Amniotic stem cell (primary cell): ENCODE results near the gene WAPL.
A peak's percentile ranks its signal among the peaks of the same experiment; 100 is the strongest.

Source experiments
- DNase-seq: peaks from one replicate; lab custom pipeline; 2025; lab: John Stamatoyannopoulos, UW

The WAPL gene

DNA sequence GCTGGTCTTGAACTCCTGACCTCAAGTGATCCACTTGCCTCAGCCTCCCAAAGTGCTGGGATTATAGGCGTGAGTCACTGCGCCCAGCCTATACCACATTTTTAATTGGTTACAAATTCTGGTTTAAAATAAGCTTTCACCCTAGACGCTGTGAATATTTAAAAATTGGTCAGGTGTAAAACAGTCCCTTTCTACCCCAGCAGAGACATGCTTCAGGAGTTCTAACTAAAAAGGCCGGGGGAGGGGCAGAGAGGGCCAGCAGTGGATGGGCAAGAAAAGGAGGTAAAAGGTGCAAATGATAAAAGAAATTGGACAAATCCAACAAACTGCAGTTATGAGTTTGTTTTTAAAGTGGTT is 70.0 kb downstream of the WAPL start:
- no peak for DNase-seq

DNA sequence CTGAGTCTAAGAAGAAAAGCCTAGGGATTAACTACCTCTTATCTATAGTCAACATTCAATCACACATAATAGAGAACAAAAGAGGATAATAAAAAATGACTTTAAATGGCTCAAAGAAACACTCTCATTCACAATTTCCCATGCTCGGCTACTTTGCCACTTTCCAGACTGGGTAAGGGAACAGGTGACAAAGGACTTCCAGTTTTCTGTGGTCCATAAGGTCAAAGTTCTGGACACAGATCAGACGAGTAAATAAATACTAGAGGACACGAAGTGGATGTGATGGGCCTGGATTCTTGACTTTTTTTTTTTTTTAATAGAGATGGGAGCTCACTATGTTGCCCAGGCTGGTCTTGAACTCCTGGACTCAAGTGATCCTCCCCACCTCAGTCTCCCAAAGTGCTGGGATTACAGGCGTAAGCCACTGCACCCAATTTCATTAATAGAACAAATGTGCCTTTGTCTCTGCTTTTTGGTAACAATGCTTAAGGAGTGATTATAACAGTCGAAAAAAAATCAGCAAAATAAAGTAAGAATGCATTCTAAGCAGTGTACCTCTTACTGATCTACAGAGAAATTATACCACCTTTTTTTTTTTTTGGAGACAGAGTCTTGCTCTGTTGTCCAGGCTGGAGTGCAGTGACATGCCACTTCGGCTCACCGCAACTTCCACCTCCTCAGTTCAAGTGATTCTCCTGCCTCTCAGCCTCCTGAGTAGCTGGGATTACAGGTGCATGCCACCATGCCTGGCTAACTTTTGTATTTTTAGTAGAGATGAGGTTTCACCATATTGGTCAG is 70.6 kb downstream of the WAPL start:
- DNase-seq = no peak

DNA sequence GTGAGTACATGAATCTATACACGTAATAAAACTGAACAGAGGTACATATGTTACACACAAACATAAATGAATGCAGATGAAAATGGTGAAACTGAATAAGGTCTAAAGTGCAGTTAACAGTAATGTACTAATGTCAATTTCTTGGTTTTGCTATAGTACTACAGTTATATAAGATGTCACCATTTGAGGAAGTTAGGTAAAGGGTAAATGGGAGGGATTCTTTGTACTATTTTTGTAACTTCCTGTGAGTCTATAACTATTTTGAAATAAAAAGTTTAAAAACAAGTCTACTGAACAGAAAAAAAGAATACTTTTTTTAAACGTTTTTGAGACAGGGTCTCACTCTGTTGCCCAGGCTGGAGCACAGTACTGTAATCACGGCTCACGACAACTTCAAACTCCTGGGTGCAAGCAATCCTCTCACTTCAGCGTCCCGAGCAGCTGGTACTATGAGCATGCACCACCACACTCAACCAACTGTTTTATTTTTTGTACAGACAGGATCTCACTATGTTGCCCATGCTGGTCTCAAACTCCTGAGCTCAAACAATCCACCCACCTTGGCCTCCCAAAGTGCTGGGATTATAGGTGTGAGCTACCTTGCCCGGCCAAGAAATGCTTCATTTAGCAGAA is 71.5 kb downstream of the WAPL start:
- DNase-seq = no peak

DNA sequence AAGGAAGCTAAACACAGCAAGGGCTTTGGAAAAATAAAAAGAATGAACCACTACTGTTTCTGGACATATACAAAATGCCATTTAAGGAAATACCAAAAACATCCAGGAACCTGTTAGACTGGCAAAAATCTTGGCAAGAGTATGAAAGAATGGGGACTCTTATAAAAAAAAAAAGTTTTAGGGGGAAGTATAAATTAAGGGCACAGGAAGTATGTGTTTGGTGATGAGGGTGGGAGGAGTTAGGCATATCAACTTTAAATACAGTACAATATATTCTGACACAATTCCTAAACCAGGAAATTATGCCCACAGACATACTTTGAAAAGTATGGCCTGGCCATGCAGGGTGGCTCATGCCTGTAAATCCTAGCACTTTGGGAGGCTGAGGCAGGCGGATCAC is 74.2 kb downstream of the WAPL start:
- no peak for DNase-seq

DNA sequence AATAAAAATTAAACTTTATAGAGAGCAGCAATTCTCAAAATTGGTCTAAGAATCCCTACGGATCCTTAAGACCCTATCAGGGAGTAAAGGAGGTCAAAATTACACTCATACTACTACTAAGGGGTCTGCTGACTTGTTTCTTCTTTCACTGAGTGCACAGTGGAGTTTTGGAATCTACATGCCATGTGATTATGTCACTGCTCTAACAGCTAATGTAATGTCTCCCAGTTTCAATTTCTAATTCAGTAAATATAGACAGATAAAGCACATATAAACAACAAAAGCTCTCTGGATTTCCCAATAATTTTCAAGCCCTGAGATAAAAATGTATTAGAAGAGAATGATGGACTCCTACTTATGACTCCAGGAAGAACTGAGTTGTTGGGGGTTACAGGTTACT is 74.6 kb downstream of the WAPL start:
- DNase-seq = no peak

DNA sequence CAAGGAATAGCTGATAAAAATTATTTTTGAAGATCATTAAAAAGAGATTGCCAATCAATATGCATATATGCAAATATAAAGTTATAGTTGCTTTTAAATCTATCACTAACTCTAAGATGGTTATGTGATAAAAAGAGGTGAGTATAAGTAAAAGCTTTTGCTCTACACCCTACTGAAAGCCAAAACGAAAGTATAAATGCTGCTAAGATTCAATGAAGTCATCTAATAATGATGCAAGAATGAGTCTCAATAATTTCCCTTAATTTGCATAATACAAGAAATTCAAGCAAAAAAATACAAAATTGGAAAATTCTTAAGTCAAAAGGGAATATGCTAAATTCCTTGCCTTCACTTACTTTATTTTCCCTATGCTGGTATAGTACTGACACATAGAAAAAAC is 75.2 kb downstream of the WAPL start:
- DNase-seq = no peak

DNA sequence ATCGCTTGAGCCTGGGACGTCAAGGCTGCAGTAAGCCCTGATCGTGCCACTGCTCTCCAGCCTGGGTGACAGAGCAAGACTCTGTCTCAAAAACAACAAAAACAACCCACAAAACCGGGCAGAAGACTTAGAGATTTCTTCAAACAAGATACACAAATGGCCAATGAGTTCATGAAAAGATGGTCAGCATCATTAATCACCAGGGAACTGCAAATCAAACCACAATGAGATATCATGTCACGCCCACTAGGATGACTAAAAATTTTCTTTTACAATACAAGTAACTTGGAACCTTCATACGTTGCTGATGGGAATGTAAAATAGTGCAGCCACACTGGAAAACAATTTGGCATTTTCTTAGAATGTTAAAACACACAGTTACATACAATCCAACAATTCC is 77.7 kb downstream of the WAPL start:
- no peak for DNase-seq

DNA sequence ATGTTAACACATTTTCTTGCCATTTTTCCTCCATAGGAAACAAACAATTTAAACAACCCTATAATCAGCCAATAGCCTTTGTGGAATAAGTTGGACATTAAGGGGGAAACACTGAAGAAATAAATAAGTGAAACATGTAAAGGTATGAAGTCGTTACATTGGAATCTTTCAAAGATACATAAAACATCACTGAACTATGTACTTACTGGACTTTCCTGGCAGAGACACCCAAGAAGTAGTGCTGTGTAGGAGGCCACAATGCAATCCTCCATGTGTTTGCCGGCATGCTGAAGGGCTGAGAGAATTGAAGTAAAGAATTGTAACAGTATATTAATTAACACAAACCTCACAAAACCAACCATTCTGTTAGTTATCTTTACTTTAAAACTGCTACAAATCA is 78.5 kb downstream of the WAPL start:
- no peak for DNase-seq

DNA sequence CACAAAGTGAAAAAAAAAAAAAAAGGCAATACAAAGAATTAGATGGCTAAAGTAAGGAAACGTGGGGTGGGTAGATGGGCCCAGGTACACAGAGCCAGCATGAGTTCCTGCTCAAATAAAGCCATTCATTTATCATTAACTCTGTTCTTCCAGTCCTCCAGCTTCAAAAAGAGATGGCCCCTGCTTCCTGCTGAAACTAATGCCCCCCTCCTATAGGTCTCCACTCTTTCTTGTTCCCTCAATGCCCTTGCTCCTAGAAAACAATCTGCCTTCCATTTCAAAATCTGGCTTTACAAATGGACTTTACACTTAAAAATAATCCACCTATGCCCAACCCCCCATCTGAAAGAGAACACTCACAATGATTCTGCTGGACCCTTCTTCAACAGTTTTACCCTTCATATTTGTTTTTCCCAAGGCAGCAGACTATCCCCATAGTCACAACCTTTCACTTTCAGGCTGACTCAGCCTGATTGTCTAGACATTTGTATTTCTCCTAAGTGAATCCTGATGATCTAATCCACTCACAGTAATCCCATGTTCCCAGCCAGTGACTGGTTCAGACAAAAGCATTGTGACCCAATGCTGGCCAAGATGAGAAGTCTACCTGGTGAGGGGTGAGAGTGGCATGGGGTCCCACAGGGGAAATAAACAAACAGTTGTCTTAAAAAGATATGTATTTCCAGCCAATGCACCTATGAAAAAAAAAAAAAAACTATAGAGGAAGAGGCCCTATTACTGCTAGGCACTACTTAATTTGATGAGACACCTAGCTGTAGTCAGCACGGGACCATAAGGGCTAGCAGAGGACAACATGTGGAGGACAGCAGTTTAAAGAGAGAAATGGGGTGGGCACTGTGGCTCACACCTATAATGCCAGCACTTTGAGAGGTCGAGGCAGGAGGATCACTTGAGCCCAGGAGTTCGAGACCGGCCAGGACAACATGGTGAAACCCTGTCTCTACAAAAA is 80.4 kb downstream of the WAPL start:
- DNase-seq = no peak

DNA sequence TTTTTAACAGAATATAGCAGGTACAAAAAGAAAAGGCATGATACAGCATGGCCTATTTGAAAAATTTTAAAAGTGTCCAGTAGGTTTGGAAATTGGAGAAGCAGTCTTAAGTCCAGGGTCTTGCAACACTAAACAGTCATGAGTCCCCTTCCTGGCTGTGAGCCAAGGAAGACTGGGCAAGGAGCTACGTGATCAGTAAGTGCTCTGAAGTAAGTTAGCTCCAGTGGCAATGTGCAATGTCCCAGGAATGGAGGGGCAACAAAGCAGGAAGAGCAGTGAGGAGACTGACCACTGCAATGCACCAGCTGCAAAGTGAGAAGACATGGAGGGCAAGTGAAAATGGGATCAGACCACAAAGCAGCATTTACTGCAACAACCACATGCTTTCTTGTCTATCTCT is 82.0 kb downstream of the WAPL start:
- peak; percentile 25 for DNase-seq

DNA sequence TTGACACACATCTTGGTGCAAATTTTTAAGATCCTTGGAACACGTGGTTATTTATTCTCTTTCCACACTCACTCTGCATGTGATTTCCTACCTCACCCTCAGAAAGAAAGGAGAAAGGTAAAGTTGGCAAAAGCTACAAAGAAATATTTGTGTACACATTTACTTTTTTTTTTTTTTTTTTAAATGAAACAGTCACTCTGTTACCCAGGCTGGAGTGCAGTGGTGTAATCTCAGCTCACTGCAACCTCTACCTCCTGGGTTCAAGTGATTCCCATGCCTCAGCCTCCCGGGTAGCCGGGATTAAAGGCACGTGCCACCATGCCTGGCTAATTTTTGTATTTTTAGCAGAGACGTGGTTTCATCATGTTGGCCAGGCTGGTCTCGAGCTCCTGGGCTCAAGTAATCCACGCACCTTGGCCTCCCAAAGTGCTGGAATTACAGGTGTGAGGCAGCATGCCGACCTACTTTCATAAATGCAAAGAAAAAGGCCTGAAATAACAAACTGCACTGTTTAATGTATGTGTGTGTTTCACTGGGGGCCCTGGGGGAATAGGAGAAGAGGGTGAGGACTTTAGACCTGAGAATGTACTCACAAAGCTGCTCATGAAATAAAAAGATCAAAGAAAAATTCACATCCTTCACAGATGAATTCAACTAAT is 83.4 kb downstream of the WAPL start:
- no peak for DNase-seq

DNA sequence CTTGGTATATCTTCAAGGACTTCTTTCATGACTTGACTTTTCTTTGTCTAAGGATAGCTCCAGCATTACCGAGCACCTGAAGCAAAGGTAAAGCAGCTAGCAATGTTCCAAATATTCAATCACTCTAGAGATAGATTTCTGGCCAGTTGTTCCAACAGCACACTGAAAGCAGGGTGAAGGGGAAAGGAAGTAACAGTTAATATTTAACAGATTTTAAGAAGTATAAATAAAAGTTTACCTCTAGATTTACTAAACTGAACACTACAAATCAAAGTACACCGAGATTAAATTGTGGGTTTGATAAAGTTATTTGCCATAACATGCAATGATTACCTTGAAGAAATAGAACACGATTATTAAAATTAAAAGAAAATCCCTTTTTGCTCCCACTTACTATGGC is 84.1 kb downstream of the WAPL start:
- DNase-seq = no peak

DNA sequence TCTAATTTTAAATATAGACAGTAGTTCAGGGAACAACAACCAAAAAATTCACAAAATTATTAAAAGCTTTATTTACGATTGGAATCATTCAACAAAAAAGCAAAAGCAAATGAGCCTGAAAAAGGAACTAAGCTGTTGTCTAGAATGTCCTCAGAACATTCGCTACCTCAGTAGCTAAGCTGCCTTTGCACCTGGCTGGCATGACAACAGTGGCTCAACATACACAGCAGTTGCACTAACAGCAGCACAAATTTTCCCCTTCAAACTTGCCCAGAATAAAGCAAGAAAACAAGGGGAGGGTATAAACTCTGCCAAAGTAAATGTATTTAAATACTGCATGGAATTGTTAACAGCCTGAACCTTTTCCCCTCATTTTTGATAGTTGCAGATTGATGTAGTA is 84.6 kb downstream of the WAPL start:
- no peak for DNase-seq

DNA sequence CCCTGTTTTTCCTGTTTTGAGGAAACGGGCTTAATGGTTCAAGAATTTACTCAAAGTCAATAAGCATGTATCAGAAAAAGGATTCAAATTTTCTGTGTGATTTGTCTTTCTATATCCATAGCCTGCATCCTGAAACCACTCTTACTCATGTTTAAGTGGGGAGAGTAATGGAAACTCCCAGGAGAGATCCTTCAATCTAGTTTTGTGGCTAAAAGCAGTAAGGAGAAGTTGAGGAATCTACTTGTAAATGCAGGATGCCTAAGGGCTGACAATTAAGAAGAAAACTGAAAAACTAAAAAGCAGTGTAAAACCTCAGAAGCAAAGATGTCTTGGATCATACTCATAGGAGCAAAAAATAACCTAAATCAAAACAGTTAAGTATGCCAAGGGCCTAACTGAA is 86.9 kb downstream of the WAPL start:
- DNase-seq = no peak

DNA sequence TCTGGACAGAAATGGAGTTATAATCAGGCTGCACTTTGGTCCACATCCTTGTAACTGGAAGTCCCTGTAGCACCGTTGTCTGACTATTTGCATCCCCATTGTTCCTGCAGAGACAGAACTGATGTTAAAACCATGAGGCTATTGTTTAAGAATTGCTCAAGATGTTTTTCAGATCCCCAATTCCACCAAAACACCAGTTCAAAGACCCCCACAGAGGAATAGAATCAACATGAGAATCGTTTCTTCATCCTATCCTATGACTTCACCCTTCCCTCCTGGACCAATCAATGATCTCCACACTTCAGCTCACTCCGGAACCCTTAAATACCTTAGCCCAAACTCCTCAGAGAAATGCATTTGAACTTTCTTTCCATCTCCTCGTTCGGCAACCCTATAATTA is 97.9 kb downstream of the WAPL start:
- DNase-seq = no peak

DNA sequence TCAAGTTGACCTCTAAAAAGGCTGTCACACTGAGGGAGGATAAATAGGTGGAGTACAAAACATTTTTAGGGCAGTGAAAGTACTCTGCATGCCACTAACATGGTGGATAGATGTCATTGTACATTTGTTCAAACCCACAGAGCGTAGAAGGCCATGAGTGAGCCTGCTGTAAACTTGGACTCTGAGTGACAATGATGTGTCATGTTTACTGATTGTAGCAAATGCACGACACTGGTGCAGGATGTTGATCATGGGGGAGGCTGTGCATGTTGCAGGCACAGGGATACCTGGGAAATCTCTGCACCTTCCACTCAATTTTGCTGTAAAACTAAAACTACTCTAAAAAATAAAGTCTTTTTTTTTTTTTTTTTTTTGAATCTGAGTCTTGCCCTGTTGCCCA is 102.5 kb downstream of the WAPL start:
- DNase-seq = no peak

DNA sequence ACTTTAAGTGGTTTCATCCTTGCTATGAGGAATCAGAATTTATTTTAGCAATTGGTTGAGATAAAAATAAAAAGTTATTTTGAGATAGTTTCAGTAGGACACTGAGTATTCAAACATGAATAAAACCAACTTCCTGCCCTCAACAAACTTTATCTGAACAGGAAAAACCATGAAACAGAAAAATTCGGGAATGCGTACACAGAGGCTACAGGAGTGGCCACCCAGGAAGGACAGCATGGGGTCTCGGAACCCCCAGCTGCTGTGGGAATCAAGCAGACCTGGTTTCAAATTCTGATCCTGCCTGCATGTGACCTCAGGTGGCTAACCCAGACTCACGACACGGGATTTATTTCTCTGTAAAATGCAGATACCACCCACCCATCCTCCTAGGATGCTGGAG is 106.0 kb downstream of the WAPL start:
- DNase-seq = no peak

DNA sequence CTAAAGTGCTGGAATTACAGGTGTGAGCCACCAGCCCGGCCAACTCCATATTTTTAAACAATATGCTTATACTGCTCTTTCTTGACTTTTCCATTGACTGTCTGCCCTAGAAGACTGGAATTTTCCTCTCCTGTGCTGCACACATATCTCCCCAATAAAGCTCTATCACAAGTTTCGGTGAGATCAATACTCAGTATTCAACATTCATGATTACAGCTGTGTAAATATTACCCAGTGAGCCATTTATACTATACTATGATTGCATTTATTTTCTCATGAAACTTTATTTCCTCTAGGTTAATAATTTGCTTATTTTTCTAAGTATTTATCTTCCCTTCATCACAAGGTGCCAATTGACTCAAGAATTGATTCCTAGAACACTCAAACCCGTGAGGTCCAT is 106.5 kb downstream of the WAPL start:
- no peak for DNase-seq

DNA sequence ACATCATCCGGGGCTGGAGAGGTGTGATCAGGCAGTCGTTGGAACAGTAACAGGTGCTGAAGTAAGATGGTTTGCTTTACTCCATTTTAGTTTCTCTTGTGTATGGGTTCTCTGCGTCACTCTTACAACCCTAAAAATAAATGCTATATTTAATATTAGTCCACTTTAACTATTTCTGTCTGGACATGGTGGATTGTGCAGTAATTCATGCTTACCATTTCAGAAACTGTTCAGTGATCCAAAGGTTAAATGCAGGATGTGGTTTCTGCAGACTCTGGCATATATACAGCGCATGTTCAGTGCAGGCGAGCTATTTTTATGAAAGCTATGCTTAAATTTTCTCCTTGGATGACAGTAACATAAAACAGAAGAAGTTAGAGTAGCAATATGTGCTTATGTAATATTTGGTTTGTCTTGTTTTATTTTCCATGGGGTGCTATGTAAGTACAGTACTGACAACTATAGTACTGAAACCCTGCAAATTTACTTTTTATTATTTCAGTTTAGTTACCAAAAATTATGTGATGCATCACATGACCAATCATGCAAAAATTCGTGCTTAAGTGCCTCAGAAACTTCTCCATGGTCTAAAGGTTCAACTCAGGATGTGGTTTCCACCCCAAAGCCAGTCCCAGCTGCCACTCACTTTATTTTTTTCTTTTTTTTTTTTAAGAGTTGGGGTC is 108.4 kb downstream of the WAPL start:
- peak; percentile 36 for DNase-seq

DNA sequence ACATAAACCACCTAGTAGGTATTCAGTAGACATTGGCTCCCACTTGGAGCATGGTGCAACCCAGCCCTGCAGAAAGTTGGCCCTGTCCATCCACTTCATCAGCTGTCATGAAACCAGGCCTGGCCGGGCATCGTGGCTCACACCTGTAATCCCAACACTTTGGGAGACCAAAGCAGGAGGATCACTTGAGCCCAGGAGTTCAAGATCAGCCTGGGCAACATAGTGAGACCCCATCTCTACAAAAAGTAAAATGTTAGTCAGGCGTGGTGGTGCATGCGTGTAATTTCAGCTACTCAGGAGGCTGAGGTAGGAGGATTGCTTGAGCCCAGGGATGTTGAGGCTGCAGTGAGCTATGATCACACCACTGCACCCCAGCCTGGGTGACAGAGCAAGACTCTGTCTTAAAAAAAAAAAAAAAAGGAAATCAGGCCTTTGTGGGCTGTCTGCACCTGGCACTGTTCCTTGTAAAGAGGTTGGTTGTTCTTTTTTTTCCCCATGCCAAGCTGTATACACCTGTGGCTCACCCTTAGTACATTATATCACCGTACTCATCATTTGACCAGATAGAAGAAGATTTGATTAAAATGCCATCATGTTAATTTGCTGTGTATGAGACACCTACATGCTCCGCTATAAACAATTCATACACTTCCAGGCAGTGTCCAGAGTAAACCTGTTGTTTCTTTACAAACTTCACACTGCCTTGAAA is 109.6 kb downstream of the WAPL start:
- DNase-seq = no peak

DNA sequence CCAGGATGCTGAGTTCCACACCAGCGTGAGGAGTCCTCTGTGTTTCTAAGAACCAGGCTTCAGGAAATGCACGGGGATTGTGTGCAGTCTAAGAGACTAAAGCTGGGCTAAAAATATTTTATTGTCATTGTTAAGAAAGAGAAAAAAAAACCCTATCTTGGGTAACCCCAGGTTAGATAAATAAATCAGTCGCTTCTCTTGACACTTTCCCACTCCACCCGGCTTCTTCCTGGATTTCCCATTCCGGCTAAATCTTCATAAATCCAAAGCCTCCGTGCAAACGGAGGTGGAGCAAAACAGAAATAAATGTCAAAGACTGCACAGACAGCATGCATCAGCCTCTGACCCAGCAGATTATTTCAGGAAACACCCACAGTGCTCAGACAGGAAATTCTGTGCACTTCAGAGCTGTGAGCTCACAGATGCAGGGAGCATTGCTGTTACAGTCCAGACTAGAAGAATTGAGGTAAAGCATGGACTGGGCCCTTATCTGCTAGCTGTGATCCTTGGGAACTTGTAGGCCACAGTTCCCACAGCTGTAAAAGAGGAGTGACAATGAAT is 110.2 kb downstream of the WAPL start:
- peak; percentile 72 for DNase-seq
